HAP-1 (cell line): ENCODE results near the gene SH3PXD2B.
"Not testable (repeated sequence)": the region's sequence is repeated elsewhere in the genome, so short reads cannot be mapped to it uniquely, and the experiment has no call there.

Experiments
- DNase-seq, 2 experiments: peaks; one replicate each; pipeline ENCODE4 v3.0.0-alpha.2; 2016 to 2020; ENCODE audit warnings: low spot score in 2 of 2
- H3K27me3 ChIP-seq: fragments of 250-450 bp; sonication (Bioruptor Pico); 2 replicates; pipeline ENCODE4 v1.5.1; 2020; ENCODE audit warnings: low read depth, mild to moderate bottlenecking, moderate library complexity
- H3K36me3 ChIP-seq: fragments of 250-450 bp; sonication (Bioruptor Pico); replicated peaks from 2 replicates; pipeline ENCODE4 v1.5.1; 2020; ENCODE audit warnings: mild to moderate bottlenecking
- H3K4me1 ChIP-seq: fragments of 250-450 bp; sonication (Bioruptor Pico); 2 replicates; pipeline ENCODE4 v1.5.1; 2020; ENCODE audit warnings: mild to moderate bottlenecking
- H3K4me3 ChIP-seq: fragments of 250-450 bp; sonication (Bioruptor Pico); 2 replicates; pipeline ENCODE4 v1.5.1; 2020; ENCODE audit warnings: mild to moderate bottlenecking, moderate library complexity
- H3K9me3 ChIP-seq: fragments of 250-450 bp; sonication (Bioruptor Pico); 2 replicates; pipeline ENCODE4 v1.5.1; 2020; ENCODE audit warnings: mild to moderate bottlenecking, moderate library complexity
- in situ Hi-C: fragments of 300-500 bp; cut with MboI; formaldehyde crosslinking; loops from 3 replicates; pipeline ENCODE4 v1.14.3; 2020; ENCODE audit warnings: low sequenced_read_pairs, inconsistent platforms, mixed read lengths

SH3PXD2B gene

GRCh38 chr5:172352526-172352925, 101.8 kb downstream of the SH3PXD2B start:
- H3K36me3 ChIP-seq, result peaks cover 50% of the 10 kb centered on the region
- in situ Hi-C loops, H3K4me1 ChIP-seq, H3K9me3 ChIP-seq, H3K4me3 ChIP-seq, DNase-seq, H3K27me3 ChIP-seq: not testable (repeated sequence)

GRCh38 chr5:172351240-172351778, 103.0 kb downstream of the SH3PXD2B start:
- in situ Hi-C loops, result no loop called here
- H3K4me3 ChIP-seq, result no peak overlapping the region
- no peaks in the 10 kb centered on the region for H3K27me3 ChIP-seq
- H3K9me3 ChIP-seq, result no peaks in the 10 kb centered on the region
- DNase-seq, result no peak
- H3K4me1 ChIP-seq, result no peaks in the 10 kb centered on the region
- H3K36me3 ChIP-seq, result peaks cover 50% of the 10 kb centered on the region

- H3K36me3 ChIP-seq, result peaks cover 49% of the 10 kb centered on the region
- no peaks in the 10 kb centered on the region for H3K4me1 ChIP-seq
- no peaks in the 10 kb centered on the region for H3K9me3 ChIP-seq
- no peaks in the 10 kb centered on the region for H3K27me3 ChIP-seq
- DNase-seq, result no peak
- in situ Hi-C loops, result no loop called here
- no peak overlapping the region for H3K4me3 ChIP-seq
Measured at GRCh38 chr5:172350212-172351181, 103.8 kb downstream of the SH3PXD2B start.

GRCh38 chr5:172348733-172349132, 105.6 kb downstream of the SH3PXD2B start:
- in situ Hi-C loops, DNase-seq: not testable (repeated sequence)
- H3K36me3 ChIP-seq, result peaks cover 46% of the 10 kb centered on the region

GRCh38 chr5:172348084-172348483, 106.2 kb downstream of the SH3PXD2B start:
- no peaks in the 10 kb centered on the region for H3K4me1 ChIP-seq
- no peak for DNase-seq
- no peaks in the 10 kb centered on the region for H3K9me3 ChIP-seq
- no peak overlapping the region for H3K4me3 ChIP-seq
- H3K27me3 ChIP-seq, result no peaks in the 10 kb centered on the region
- in situ Hi-C loops, result no loop called here
- H3K36me3 ChIP-seq, result peaks cover 39% of the 10 kb centered on the region

More at GRCh38 chr5:172348733-172349132, 105.6 kb downstream of the SH3PXD2B start:
- H3K4me1 ChIP-seq, H3K27me3 ChIP-seq, H3K4me3 ChIP-seq, H3K9me3 ChIP-seq: not testable (repeated sequence)

GRCh38 chr5:172347496-172348052, 106.8 kb downstream of the SH3PXD2B start:
- H3K4me3 ChIP-seq, result no peak overlapping the region
- DNase-seq, result no peak
- no peaks in the 10 kb centered on the region for H3K4me1 ChIP-seq
- in situ Hi-C loops, result no loop called here
- H3K9me3 ChIP-seq, result no peaks in the 10 kb centered on the region
- H3K27me3 ChIP-seq, result no peaks in the 10 kb centered on the region
- H3K36me3 ChIP-seq, result peaks cover 34% of the 10 kb centered on the region

GRCh38 chr5:172345881-172346280, 108.4 kb downstream of the SH3PXD2B start:
- Histone ChIP-seq H3K9me3 (no peaks in the 10 kb centered on the region), H3K4me1 (no peaks in the 10 kb centered on the region), H3K4me3 (no peak overlapping the region), H3K27me3 (no peaks in the 10 kb centered on the region), H3K36me3 (peaks cover 37% of the 10 kb centered on the region)
- in situ Hi-C loops, result no loop called here
- no peak for DNase-seq

- no peaks in the 10 kb centered on the region for H3K27me3 ChIP-seq
Measured at GRCh38 chr5:172344855-172345409, 109.4 kb downstream of the SH3PXD2B start.

GRCh38 chr5:172343741-172344140, 110.6 kb downstream of the SH3PXD2B start:
- Histone ChIP-seq H3K27me3 (no peaks in the 10 kb centered on the region), H3K4me1 (no peaks in the 10 kb centered on the region)
- in situ Hi-C loops, result no loop called here

More at GRCh38 chr5:172344855-172345409, 109.4 kb downstream of the SH3PXD2B start:
- H3K36me3 ChIP-seq, result peaks cover 34% of the 10 kb centered on the region
- H3K9me3 ChIP-seq, result no peaks in the 10 kb centered on the region
- no peak for DNase-seq
- H3K4me1 ChIP-seq, result no peaks in the 10 kb centered on the region
- in situ Hi-C loops, result no loop called here
- H3K4me3 ChIP-seq, result no peak overlapping the region

GRCh38 chr5:172342918-172343317, 111.4 kb downstream of the SH3PXD2B start:
- Histone ChIP-seq H3K4me3 (no peak overlapping the region), H3K27me3 (no peaks in the 10 kb centered on the region), H3K36me3 (peaks cover 31% of the 10 kb centered on the region), H3K4me1 (no peaks in the 10 kb centered on the region), H3K9me3 (no peaks in the 10 kb centered on the region)
- no peak for DNase-seq
- in situ Hi-C loops, result no loop called here

More at GRCh38 chr5:172343741-172344140, 110.6 kb downstream of the SH3PXD2B start:
- no peak for DNase-seq
- Histone ChIP-seq H3K36me3 (peaks cover 36% of the 10 kb centered on the region), H3K4me3 (no peak overlapping the region), H3K9me3 (no peaks in the 10 kb centered on the region)

GRCh38 chr5:172339264-172340180, 114.8 kb downstream of the SH3PXD2B start:
- in situ Hi-C loops, result no loop called here
- H3K36me3 ChIP-seq, result peaks cover 14% of the 10 kb centered on the region
- H3K4me1 ChIP-seq, result no peaks in the 10 kb centered on the region
- H3K4me3 ChIP-seq, result no peak overlapping the region
- no peak for DNase-seq
- no peaks in the 10 kb centered on the region for H3K9me3 ChIP-seq
- no peaks in the 10 kb centered on the region for H3K27me3 ChIP-seq

GRCh38 chr5:172336676-172337285, 117.5 kb downstream of the SH3PXD2B start:
- no peak overlapping the region for H3K4me3 ChIP-seq
- H3K9me3 ChIP-seq, result no peaks in the 10 kb centered on the region
- no peak for DNase-seq
- H3K36me3 ChIP-seq, result peaks cover 10% of the 10 kb centered on the region
- H3K4me1 ChIP-seq, result no peaks in the 10 kb centered on the region
- H3K27me3 ChIP-seq, result no peaks in the 10 kb centered on the region
- in situ Hi-C loops, result no loop called here

- Histone ChIP-seq H3K27me3 (no peaks in the 10 kb centered on the region), H3K9me3 (no peaks in the 10 kb centered on the region), H3K4me3 (no peak overlapping the region), H3K36me3 (peaks cover 9% of the 10 kb centered on the region), H3K4me1 (no peaks in the 10 kb centered on the region)
- in situ Hi-C loops, result no loop called here
- no peak for DNase-seq
Measured at GRCh38 chr5:172336264-172336663, 118.1 kb downstream of the SH3PXD2B start.
